ENCODE data around the gene TNFRSF1B. TPM values are rescaled to one million over a fixed set of nuclear protein-coding genes. Genes with fewer than 3 reads are reported as not detected.

Gene TNFRSF1B
- total RNA-seq, 1 experiment from 2014 or later: 0.61 TPM

DNA sequence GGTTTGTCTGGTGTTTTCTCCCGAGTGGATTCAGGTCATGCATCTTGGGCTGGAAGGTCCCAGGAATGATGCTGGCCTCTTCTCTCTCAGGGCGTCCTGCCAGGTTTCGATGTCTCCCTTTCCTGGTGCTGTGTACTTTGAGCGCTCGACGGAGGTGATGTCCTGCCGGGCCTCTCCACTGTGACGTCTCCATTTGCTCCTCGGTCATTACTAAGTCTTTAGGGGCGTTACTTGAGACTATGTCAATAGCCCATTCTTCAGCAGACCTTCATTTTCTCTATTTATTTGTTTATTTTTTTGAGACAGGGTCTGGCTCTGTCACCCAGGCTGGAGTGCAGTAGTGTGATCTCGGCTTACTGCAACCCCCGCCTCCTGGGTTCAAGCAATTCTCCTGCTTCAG is 37.2 kb upstream of the TNFRSF1B start (continued):
- TF ChIP-seq, protein P1, sequence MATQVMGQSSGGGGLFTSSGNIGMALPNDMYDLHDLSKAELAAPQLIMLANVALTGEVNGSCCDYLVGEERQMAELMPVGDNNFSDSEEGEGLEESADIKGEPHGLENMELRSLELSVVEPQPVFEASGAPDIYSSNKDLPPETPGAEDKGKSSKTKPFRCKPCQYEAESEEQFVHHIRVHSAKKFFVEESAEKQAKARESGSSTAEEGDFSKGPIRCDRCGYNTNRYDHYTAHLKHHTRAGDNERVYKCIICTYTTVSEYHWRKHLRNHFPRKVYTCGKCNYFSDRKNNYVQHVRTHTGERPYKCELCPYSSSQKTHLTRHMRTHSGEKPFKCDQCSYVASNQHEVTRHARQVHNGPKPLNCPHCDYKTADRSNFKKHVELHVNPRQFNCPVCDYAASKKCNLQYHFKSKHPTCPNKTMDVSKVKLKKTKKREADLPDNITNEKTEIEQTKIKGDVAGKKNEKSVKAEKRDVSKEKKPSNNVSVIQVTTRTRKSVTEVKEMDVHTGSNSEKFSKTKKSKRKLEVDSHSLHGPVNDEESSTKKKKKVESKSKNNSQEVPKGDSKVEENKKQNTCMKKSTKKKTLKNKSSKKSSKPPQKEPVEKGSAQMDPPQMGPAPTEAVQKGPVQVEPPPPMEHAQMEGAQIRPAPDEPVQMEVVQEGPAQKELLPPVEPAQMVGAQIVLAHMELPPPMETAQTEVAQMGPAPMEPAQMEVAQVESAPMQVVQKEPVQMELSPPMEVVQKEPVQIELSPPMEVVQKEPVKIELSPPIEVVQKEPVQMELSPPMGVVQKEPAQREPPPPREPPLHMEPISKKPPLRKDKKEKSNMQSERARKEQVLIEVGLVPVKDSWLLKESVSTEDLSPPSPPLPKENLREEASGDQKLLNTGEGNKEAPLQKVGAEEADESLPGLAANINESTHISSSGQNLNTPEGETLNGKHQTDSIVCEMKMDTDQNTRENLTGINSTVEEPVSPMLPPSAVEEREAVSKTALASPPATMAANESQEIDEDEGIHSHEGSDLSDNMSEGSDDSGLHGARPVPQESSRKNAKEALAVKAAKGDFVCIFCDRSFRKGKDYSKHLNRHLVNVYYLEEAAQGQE (IDR thresholded peaks at IDR 0.05; ENCODE audit: low read depth): no peak

DNA sequence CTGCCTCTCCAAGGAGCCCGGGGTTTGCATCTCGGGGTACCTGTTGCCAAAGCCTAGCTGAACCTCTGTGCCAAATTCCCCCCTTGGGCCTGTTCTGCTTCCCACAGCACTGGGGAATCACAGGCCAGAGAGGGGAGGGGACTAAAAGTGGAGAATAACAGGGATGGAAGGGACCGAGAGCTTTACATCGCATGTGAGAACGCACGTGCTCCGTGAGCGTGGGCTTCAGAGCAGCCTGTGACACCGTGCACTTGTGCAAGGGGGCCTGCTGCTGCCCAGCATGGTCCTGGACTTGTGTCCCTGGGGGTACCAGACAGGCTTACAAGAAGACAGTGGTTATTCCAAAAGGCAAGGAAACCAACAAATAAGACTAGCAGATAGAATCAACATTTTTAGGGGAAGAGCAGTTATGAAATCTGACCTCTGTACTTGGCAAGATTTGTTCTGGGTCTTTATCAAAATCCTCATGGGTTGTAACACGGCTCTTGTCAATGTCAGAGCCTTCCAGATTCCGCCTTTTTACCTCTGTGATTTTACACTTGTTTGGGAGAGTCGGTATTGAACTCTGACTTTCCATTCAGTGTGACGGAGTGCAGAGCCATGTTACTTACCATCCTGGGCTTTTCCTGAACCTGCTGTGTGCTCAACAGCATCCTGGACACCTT is 36.2 kb upstream of the TNFRSF1B start:
- no peaks in the 10 kb centered on the region for H3K27me3 ChIP-seq (ENCODE audit: insufficient read depth, low read length)
- no peaks in the 10 kb centered on the region for H3K4me1 ChIP-seq (ENCODE audit: control insufficient read depth in 1 of 2, insufficient read depth in 2 of 2, low read length in 2 of 2)
- ChIA-PET CTCF (no interaction called here), RAD21 (ENCODE audit: low non-redundant PET in 1 of 2, low total read pairs in 2 of 2, uncharacterized antibody in 2 of 2, unreplicated experiment in 2 of 2) (no interaction called here), POLR2A (no interaction called here)
- no peak overlapping the region for H3K9ac ChIP-seq (ENCODE audit: low read length)
- H3K27ac ChIP-seq (ENCODE audit: low read depth, low read length): no peak overlapping the region
- H4K20me1 ChIP-seq (ENCODE audit: insufficient read depth): no peaks in the 10 kb centered on the region
- BruUV-seq (replicated peaks): no TSS peak
- H2AFZ ChIP-seq (ENCODE audit: low read depth, low read length, poor library complexity, severe bottlenecking): no peak overlapping the region
- H3K4me3 ChIP-seq (replicated peaks in 1 of 2; ENCODE audit: low read depth in 1 of 2, low read length in 2 of 2): no peak overlapping the region
- ATAC-seq: no peak
- H3K4me2 ChIP-seq (ENCODE audit: low read length): no peak overlapping the region
- intact Hi-C loops (cut with micrococcal nuclease): no loop called here
- no peaks in the 10 kb centered on the region for H3K9me2 ChIP-seq (ENCODE audit: insufficient read depth)
- H3K9me3 ChIP-seq (ENCODE audit: control insufficient read depth in 1 of 2, insufficient read depth in 1 of 2, low read depth in 1 of 2, low read length in 2 of 2): no peaks in the 10 kb centered on the region
- no peaks in the 10 kb centered on the region for H3K36me3 ChIP-seq (ENCODE audit: control insufficient read depth in 1 of 2, insufficient read depth in 2 of 2, low read length in 2 of 2)
- no peak for DNase-seq (ENCODE audit: low read depth, low spot score)
- H3K79me2 ChIP-seq (ENCODE audit: insufficient read depth, low read length): no peaks in the 10 kb centered on the region
- TF ChIP-seq, protein P2, sequence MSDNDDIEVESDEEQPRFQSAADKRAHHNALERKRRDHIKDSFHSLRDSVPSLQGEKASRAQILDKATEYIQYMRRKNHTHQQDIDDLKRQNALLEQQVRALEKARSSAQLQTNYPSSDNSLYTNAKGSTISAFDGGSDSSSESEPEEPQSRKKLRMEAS (IDR thresholded peaks at IDR 0.05): no peak
- TF ChIP-seq POLR2A (IDR thresholded peaks at IDR 0.05; ENCODE audit: borderline replicate concordance, extremely low read depth, insufficient read depth, insufficient read length): no peak
- no peak for TF ChIP-seq SRF (IDR thresholded peaks at IDR 0.05; ENCODE audit: low read depth)
- no peak for TF ChIP-seq EZH2phosphoT487 (IDR thresholded peaks at IDR 0.05; ENCODE audit: borderline replicate concordance)
- no peak for TF ChIP-seq SIN3A (IDR thresholded peaks at IDR 0.05; ENCODE audit: low read depth)
- no peak for TF ChIP-seq EGR1 (IDR thresholded peaks at IDR 0.05; ENCODE audit: low read depth)
- no peak for TF ChIP-seq ZFX (IDR thresholded peaks at IDR 0.05)
- TF ChIP-seq CEBPB (IDR thresholded peaks at IDR 0.05; ENCODE audit: low read depth): no peak
- TF ChIP-seq TCF7L2 (IDR thresholded peaks at IDR 0.05; ENCODE audit: borderline replicate concordance, extremely low read depth, insufficient read depth, insufficient read length): no peak
- TF ChIP-seq, protein P3, sequence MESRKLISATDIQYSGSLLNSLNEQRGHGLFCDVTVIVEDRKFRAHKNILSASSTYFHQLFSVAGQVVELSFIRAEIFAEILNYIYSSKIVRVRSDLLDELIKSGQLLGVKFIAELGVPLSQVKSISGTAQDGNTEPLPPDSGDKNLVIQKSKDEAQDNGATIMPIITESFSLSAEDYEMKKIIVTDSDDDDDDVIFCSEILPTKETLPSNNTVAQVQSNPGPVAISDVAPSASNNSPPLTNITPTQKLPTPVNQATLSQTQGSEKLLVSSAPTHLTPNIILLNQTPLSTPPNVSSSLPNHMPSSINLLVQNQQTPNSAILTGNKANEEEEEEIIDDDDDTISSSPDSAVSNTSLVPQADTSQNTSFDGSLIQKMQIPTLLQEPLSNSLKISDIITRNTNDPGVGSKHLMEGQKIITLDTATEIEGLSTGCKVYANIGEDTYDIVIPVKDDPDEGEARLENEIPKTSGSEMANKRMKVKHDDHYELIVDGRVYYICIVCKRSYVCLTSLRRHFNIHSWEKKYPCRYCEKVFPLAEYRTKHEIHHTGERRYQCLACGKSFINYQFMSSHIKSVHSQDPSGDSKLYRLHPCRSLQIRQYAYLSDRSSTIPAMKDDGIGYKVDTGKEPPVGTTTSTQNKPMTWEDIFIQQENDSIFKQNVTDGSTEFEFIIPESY (IDR thresholded peaks at IDR 0.05; ENCODE audit: extremely low read depth, insufficient replicate concordance, low read length): no peak
- no peak for TF ChIP-seq ELF1 (IDR thresholded peaks at IDR 0.05; ENCODE audit: borderline replicate concordance, low read depth)
- TF ChIP-seq, protein P4, sequence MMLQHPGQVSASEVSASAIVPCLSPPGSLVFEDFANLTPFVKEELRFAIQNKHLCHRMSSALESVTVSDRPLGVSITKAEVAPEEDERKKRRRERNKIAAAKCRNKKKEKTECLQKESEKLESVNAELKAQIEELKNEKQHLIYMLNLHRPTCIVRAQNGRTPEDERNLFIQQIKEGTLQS (IDR thresholded peaks at IDR 0.05): no peak
- TF ChIP-seq RAD21 (IDR thresholded peaks at IDR 0.05; ENCODE audit: low read depth): no peak
- TF ChIP-seq, protein P5, sequence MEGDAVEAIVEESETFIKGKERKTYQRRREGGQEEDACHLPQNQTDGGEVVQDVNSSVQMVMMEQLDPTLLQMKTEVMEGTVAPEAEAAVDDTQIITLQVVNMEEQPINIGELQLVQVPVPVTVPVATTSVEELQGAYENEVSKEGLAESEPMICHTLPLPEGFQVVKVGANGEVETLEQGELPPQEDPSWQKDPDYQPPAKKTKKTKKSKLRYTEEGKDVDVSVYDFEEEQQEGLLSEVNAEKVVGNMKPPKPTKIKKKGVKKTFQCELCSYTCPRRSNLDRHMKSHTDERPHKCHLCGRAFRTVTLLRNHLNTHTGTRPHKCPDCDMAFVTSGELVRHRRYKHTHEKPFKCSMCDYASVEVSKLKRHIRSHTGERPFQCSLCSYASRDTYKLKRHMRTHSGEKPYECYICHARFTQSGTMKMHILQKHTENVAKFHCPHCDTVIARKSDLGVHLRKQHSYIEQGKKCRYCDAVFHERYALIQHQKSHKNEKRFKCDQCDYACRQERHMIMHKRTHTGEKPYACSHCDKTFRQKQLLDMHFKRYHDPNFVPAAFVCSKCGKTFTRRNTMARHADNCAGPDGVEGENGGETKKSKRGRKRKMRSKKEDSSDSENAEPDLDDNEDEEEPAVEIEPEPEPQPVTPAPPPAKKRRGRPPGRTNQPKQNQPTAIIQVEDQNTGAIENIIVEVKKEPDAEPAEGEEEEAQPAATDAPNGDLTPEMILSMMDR (IDR thresholded peaks at IDR 0.05 in 2 of 3, conservative IDR thresholded peaks at IDR 0.05 in 1 of 3; ENCODE audit: borderline replicate concordance in 1 of 3, insufficient read depth in 1 of 3, low read depth in 2 of 3, low read length in 2 of 3): no peak
- TF ChIP-seq YY1 (IDR thresholded peaks at IDR 0.05; ENCODE audit: extremely low read depth, insufficient replicate concordance, low read depth, low read length): no peak
- TF ChIP-seq POLR2AphosphoS5 (IDR thresholded peaks at IDR 0.05; ENCODE audit: low read depth, low read length): no peak
- no peak for TF ChIP-seq JUND (IDR thresholded peaks at IDR 0.05)
